A549 (cell line): ENCODE results near the gene POP4. TPM values are rescaled to one million over a fixed set of nuclear protein-coding genes. Genes with fewer than 3 reads are reported as not detected.

Experiments used
- ATAC-seq, 2 experiments: fragments of 200-7000 bp in 1 of 2; fragments of >200 bp in 1 of 2; cut with Nextera tagmentation in 1 of 2; cut with Tn5 transposase in 1 of 2; 3 replicates each; pipeline versions ENCODE4 v1.8.0 to v1.9.1; 2018 to 2020; ENCODE audit warnings: mild to moderate bottlenecking in 1 of 2, moderate library complexity in 1 of 2
- CTCF ChIA-PET: fragments of 300-600 bp; sonication (Branson Sonifier 250); formaldehyde crosslinking; extraction: SDS; loops from one replicate; lab custom pipeline; 2021; ENCODE audit warnings: antibody characterized with exemption, inconsistent platforms; lab: Yijun Ruan, JAX
- POLR2A ChIA-PET: fragments of 350-600 bp; formaldehyde crosslinking; extraction: SDS; loops from one replicate; lab custom pipeline; 2021; ENCODE audit warnings: antibody characterized with exemption, inconsistent platforms; lab: Yijun Ruan, JAX
- DNase-seq, 2 experiments: peaks; one replicate each; pipeline versions ENCODE4 v3.0.0 to v3.0.0-alpha.2; 2011 to 2016; ENCODE audit warnings: low read depth in 1 of 2, low spot score in 1 of 2
- FAIRE-seq: peaks from 2 replicates; lab custom pipeline; 2011; peaks lifted over from hg19 to GRCh38; lab: Jason Lieb, UNC
- H3K27ac ChIP-seq, 2 experiments: fragments of >200 bp; sonication (Bioruptor Twin); formaldehyde crosslinking; 3 replicates each; pipeline ENCODE4 v1.5.1; 2016 to 2017
- H3K4me1 ChIP-seq: fragments of >200 bp; sonication (Bioruptor Twin); formaldehyde crosslinking; 3 replicates; pipeline ENCODE4 v1.6.1; 2016
- H3K4me2 ChIP-seq: fragments of >200 bp; sonication (Bioruptor Twin); formaldehyde crosslinking; 3 replicates; pipeline ENCODE4 v1.6.1; 2016
- H3K4me3 ChIP-seq: fragments of >200 bp; sonication (Bioruptor Twin); formaldehyde crosslinking; 3 replicates; pipeline ENCODE4 v1.5.1; 2016
- H3K9me3 ChIP-seq: fragments of >200 bp; sonication (Bioruptor Twin); formaldehyde crosslinking; 3 replicates; pipeline ENCODE4 v1.6.1; 2016
- BHLHE40 ChIP-seq: IDR thresholded peaks from 2 replicates; pipeline ENCODE4 v1.6.1; 2012; ENCODE audit warnings: low read depth, low read length, inconsistent platforms
- CHD4 ChIP-seq: fragments of 200-600 bp; sonication (generic); IDR thresholded peaks from 2 replicates; pipeline ENCODE4 v1.6.1; 2016; ENCODE audit warnings: antibody characterized with exemption, mild to moderate bottlenecking, borderline replicate concordance
- EHMT2 ChIP-seq: fragments of 200-600 bp; sonication (generic); IDR thresholded peaks from 2 replicates; pipeline ENCODE4 v1.6.1; 2016; ENCODE audit warnings: antibody characterized with exemption, low read depth, mild to moderate bottlenecking, moderate library complexity
- EP300 ChIP-seq, 2 experiments: fragments of >200 bp; sonication (Bioruptor Twin); formaldehyde crosslinking; IDR thresholded peaks; 2 replicates in 1 of 2; 3 replicates in 1 of 2; pipeline ENCODE4 v1.6.1; 2016 to 2017
- KDM1A ChIP-seq: fragments of 200-600 bp; sonication (generic); IDR thresholded peaks from 2 replicates; pipeline ENCODE4 v1.6.1; 2016; ENCODE audit warnings: low read depth, mild to moderate bottlenecking
- MAFK ChIP-seq: fragments of 450-650 bp; IDR thresholded peaks from 2 replicates; pipeline ENCODE4 v1.6.1; 2014; ENCODE audit not compliant: partially characterized antibody
- MYC ChIP-seq: IDR thresholded peaks from 2 replicates; pipeline ENCODE4 v1.6.1; 2012; ENCODE audit warnings: mild to moderate bottlenecking, inconsistent platforms, low read length, improper control_type of control experiment, borderline replicate concordance
- TP53 ChIP-seq: fragments of 250-450 bp; sonication (Bioruptor Pico); IDR thresholded peaks from 2 replicates; pipeline ENCODE4 v1.5.0; 2021; ENCODE audit warnings: mild to moderate bottlenecking, moderate library complexity
- ZSCAN20 ChIP-seq: fragments of 250-450 bp; sonication (Bioruptor Pico); IDR thresholded peaks from 2 replicates; pipeline ENCODE4 v1.8.0; 2022; ENCODE audit warnings: mild to moderate bottlenecking, moderate library complexity
- WGBS: methylation state at CpG from one replicate; pipeline ENCODE4 v1.1.6; 2017; ENCODE audit errors: missing lambda C conversion rate; 5-methylcytosine and 5-hydroxymethylcytosine counted together
- polyA plus RNA-seq, 4 experiments: library from polyadenylated mRNA; depleted of rRNA in 3 of 4; stranded (reverse); fragments of >200 nt; fragmentation: RNase III in 1 of 4; extraction: RNeasy Plus Mini Kit Qiagen cat#74134 plus additional on column Dnase treatment in 1 of 4; gene quantifications; 2 replicates in 3 of 4; 3 replicates in 1 of 4; pipeline ENCODE4 v1.2.3, GENCODE V29; 2011 to 2017
- TF ChIP-seq, protein P1 (sequence below): fragments of 250-450 bp; sonication (Bioruptor Pico); IDR thresholded peaks from 2 replicates; pipeline ENCODE4 v1.5.0; 2021; ENCODE audit warnings: mild to moderate bottlenecking, moderate library complexity, borderline replicate concordance
- TF ChIP-seq, protein P2 (sequence below): IDR thresholded peaks from 2 replicates; pipeline ENCODE4 v1.6.1; 2012; ENCODE audit warnings: low read depth, borderline replicate concordance
- TF ChIP-seq, protein P3 (sequence below): fragments of >200 bp; sonication (Bioruptor Twin); formaldehyde crosslinking; IDR thresholded peaks from 3 replicates; pipeline ENCODE4 v1.6.1; 2016
- TF ChIP-seq, protein P4 (sequence below): fragments of >200 bp; sonication (Bioruptor Twin); formaldehyde crosslinking; IDR thresholded peaks from 3 replicates; pipeline ENCODE4 v1.5.1; 2016

The POP4 gene
- polyA plus RNA-seq, 2 of the 4 experiments (the other 2 are of a cell fraction), result 202 to 208 TPM

DNA sequence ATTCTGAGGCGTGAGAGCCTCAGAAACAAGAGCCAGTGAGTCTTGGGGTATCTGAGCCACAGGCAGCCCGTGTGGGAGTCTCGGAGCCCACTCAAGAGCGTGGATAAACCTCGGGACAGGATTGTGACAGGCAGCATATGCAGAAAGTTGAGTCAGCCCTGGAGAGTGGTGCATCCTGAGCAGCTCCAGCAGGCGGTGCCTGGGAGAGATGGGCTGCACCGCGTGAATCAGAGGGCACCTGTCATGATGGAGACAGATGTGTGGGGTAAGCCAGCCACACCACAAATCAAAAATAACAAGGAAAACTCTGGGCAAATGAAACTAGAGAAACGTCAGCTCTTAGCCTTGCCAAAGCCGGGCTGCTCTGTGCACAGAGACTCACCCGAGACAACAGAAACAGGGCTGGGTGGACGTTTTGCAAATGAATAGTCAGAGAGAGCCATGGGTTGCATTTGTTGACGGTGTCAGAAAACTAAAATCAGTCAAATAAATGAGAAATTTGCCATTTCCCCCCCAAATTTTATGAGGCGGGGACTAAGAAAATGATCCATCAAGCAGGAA is 30.0 kb upstream of the POP4 start (continued):
- TF ChIP-seq, protein P1, sequence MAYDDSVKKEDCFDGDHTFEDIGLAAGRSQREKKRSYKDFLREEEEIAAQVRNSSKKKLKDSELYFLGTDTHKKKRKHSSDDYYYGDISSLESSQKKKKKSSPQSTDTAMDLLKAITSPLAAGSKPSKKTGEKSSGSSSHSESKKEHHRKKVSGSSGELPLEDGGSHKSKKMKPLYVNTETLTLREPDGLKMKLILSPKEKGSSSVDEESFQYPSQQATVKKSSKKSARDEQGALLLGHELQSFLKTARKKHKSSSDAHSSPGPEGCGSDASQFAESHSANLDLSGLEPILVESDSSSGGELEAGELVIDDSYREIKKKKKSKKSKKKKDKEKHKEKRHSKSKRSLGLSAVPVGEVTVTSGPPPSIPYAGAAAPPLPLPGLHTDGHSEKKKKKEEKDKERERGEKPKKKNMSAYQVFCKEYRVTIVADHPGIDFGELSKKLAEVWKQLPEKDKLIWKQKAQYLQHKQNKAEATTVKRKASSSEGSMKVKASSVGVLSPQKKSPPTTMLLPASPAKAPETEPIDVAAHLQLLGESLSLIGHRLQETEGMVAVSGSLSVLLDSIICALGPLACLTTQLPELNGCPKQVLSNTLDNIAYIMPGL (CRISPR knock-in tag), result no peak
- TF ChIP-seq, protein P2, sequence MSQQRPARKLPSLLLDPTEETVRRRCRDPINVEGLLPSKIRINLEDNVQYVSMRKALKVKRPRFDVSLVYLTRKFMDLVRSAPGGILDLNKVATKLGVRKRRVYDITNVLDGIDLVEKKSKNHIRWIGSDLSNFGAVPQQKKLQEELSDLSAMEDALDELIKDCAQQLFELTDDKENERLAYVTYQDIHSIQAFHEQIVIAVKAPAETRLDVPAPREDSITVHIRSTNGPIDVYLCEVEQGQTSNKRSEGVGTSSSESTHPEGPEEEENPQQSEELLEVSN, result no peak

DNA sequence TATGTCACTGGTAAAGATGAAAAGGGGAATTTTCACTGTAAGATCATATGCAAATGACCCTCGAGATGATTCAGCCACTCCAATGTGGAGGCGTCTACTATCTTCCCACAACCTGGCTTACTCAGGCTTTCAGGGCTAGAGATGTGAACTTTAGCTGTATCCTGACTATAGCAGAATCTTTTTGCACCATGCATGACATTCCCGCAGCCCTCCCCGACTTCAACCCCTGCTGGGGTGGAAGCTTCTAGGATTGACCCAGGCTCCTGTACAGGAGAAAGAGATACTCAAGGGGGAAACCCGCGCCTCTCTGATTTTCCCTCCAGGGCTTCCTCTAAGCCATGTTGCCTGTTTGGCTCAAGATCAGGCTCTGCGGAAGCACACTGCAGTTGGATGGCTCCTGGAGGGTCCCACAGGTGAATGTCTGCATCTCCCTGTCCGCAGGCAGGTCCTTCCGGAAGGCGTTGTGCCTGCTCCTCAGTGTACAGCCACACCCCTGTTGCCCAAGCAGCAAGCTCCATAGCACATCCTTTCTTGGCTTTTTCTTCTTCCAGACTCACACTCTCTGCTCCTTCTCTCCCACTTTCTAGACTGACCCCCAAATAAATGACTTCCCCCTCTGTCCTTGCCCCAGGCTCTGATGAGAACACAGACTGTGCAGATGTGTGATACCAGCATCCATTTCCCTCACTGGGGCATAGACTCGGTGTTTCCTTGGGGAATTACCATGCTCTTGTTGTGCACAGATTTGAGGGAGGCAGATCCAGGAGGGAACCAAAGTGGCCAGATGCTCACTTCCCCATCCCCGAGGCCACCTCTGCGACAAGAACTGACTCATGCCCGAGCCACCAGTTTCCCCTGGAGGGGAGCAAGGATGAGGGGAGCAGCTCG is 29.1 kb upstream of the POP4 start:
- peak; percentile 7 for FAIRE-seq
- CTCF ChIA-PET, result interaction anchor here (0.5 to 2.3 kb wide), 7 partner anchors 9 to 1688 kb away, joined by 3 to 14 read pairs (median 4); no protein-coding TSS in a partner anchor
- 25% methylated on average over 15 of the region's 15 CpGs for WGBS

DNA sequence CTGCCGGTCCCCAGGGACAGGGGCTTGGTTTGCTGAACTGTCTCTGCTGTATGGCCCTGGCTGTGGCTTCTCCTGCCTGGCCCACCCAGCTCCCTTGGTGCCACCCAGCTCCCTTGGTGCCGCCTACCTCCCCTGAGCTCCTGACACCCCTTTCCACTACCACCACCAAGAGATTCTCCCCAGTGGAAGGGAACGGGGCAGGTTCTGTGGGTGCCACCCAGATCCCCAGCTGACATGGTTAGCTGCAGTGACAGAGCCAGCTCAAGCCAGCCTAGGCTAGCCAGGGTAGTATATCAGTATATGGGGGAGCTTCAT is 28.5 kb upstream of the POP4 start:
- Histone ChIP-seq H3K27ac (no peak overlapping the region), H3K4me1 (no peaks in the 10 kb centered on the region), H3K4me2 (no peak overlapping the region), H3K4me3 (no peak overlapping the region), H3K9me3 (peaks cover 13% of the 10 kb centered on the region; the same call in 2 of the 3 replicates)
- CTCF ChIA-PET, result interaction anchor here (1.3 to 1.8 kb wide), 2 partner anchors 34 to 49 kb away, joined by 4 read pairs; no protein-coding TSS in a partner anchor
- TF ChIP-seq MAFK, result no peak
- TF ChIP-seq ZSCAN20 (CRISPR knock-in tag), result no peak
- no peak for TF ChIP-seq TP53 (CRISPR knock-in tag)
- TF ChIP-seq, protein P3, sequence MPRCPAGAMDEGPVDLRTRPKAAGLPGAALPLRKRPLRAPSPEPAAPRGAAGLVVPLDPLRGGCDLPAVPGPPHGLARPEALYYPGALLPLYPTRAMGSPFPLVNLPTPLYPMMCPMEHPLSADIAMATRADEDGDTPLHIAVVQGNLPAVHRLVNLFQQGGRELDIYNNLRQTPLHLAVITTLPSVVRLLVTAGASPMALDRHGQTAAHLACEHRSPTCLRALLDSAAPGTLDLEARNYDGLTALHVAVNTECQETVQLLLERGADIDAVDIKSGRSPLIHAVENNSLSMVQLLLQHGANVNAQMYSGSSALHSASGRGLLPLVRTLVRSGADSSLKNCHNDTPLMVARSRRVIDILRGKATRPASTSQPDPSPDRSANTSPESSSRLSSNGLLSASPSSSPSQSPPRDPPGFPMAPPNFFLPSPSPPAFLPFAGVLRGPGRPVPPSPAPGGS, result no peak
- ATAC-seq (peak in 1 of 2 experiments; percentile 16; a peak in 2 of 6 replicates), FAIRE-seq (no peak), DNase-seq (no peak)
- WGBS, result 8% methylated on average over 3 of the region's 3 CpGs
- POLR2A ChIA-PET, result interaction anchor here (2.0 kb wide), 1 partner anchor 28 kb away, joined by 17 read pairs; the partner anchor contains the start of gene POP4

More for the DNA sequence above, 29.1 kb upstream of the POP4 start:
- Histone ChIP-seq H3K4me1 (no peaks in the 10 kb centered on the region), H3K4me3 (no peak overlapping the region), H3K27ac (no peak overlapping the region), H3K4me2 (no peak overlapping the region), H3K9me3 (peaks cover 13% of the 10 kb centered on the region; the same call in 2 of the 3 replicates)
- peak in 1 of 2 experiments; percentile 34; a peak in 3 of 6 replicates for ATAC-seq
- POLR2A ChIA-PET, result interaction anchor here (2.0 kb wide), 1 partner anchor 29 kb away, joined by 17 read pairs; the partner anchor contains the start of gene POP4
- no peak for DNase-seq
- TF ChIP-seq MYC (no peak), CHD4 (no peak), KDM1A (no peak), BHLHE40 (no peak), TP53 (CRISPR knock-in tag) (no peak), EHMT2 (no peak), EP300 (IDR thresholded peaks at IDR 0.05) (no peak)
- TF ChIP-seq, protein P4, sequence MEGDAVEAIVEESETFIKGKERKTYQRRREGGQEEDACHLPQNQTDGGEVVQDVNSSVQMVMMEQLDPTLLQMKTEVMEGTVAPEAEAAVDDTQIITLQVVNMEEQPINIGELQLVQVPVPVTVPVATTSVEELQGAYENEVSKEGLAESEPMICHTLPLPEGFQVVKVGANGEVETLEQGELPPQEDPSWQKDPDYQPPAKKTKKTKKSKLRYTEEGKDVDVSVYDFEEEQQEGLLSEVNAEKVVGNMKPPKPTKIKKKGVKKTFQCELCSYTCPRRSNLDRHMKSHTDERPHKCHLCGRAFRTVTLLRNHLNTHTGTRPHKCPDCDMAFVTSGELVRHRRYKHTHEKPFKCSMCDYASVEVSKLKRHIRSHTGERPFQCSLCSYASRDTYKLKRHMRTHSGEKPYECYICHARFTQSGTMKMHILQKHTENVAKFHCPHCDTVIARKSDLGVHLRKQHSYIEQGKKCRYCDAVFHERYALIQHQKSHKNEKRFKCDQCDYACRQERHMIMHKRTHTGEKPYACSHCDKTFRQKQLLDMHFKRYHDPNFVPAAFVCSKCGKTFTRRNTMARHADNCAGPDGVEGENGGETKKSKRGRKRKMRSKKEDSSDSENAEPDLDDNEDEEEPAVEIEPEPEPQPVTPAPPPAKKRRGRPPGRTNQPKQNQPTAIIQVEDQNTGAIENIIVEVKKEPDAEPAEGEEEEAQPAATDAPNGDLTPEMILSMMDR, result no peak
- TF ChIP-seq, protein P2, result no peak
